ENCODE results near the gene CTTNBP2.

The CTTNBP2 gene

GRCh38 chr7:117825132-117825531 is 48.1 kb downstream of the CTTNBP2 start:
- no peak for DNase-seq (ENCODE audit: low read depth, low spot score)

GRCh38 chr7:117824592-117824991 is 48.6 kb downstream of the CTTNBP2 start:
- DNase-seq (ENCODE audit: low read depth, low spot score), result no peak

GRCh38 chr7:117819558-117819957 is 53.7 kb downstream of the CTTNBP2 start:
- no peak for DNase-seq (ENCODE audit: low read depth, low spot score)

- no peak for DNase-seq (ENCODE audit: low read depth, low spot score)
These were observed 55.0 kb downstream of the CTTNBP2 start for GRCh38 chr7:117818232-117818631.

- no peak for DNase-seq (ENCODE audit: low read depth, low spot score)
These were observed 56.5 kb downstream of the CTTNBP2 start for GRCh38 chr7:117816727-117817126.

- no peak for DNase-seq (ENCODE audit: low read depth, low spot score)
These were observed 61.5 kb downstream of the CTTNBP2 start for GRCh38 chr7:117811696-117812095.

GRCh38 chr7:117810642-117811512 is 62.4 kb downstream of the CTTNBP2 start:
- no peak for DNase-seq (ENCODE audit: low read depth, low spot score)

- no peak for DNase-seq (ENCODE audit: low read depth, low spot score)
These were observed 63.3 kb downstream of the CTTNBP2 start for GRCh38 chr7:117809958-117810357.

- DNase-seq (ENCODE audit: low read depth, low spot score), result no peak
These were observed 64.1 kb downstream of the CTTNBP2 start for GRCh38 chr7:117808910-117809705.

- no peak for DNase-seq (ENCODE audit: low read depth, low spot score)
These were observed 64.9 kb downstream of the CTTNBP2 start for GRCh38 chr7:117808341-117808757.

GRCh38 chr7:117807676-117808075 is 65.6 kb downstream of the CTTNBP2 start:
- no peak for DNase-seq (ENCODE audit: low read depth, low spot score)

GRCh38 chr7:117806011-117806410 is 67.2 kb downstream of the CTTNBP2 start:
- DNase-seq (ENCODE audit: low read depth, low spot score), result no peak

GRCh38 chr7:117805241-117805640 is 68.0 kb downstream of the CTTNBP2 start:
- DNase-seq (ENCODE audit: low read depth, low spot score), result no peak

GRCh38 chr7:117803476-117803875 is 69.8 kb downstream of the CTTNBP2 start:
- no peak for DNase-seq (ENCODE audit: low read depth, low spot score)

GRCh38 chr7:117802660-117803059 is 70.6 kb downstream of the CTTNBP2 start:
- DNase-seq (ENCODE audit: low read depth, low spot score), result no peak

GRCh38 chr7:117800841-117801240 is 72.4 kb downstream of the CTTNBP2 start:
- DNase-seq (ENCODE audit: low read depth, low spot score), result no peak

- DNase-seq (ENCODE audit: low read depth, low spot score), result no peak
These were observed 72.8 kb downstream of the CTTNBP2 start for GRCh38 chr7:117800406-117800805.

GRCh38 chr7:117796889-117797288 is 76.4 kb downstream of the CTTNBP2 start:
- DNase-seq (ENCODE audit: low read depth, low spot score), result no peak

- no peak for DNase-seq (ENCODE audit: low read depth, low spot score)
These were observed 79.3 kb downstream of the CTTNBP2 start for GRCh38 chr7:117793976-117794375.

GRCh38 chr7:117793521-117793920 is 79.7 kb downstream of the CTTNBP2 start:
- no peak for DNase-seq (ENCODE audit: low read depth, low spot score)

- DNase-seq (ENCODE audit: low read depth, low spot score), result no peak
These were observed 81.1 kb downstream of the CTTNBP2 start for GRCh38 chr7:117791877-117792780.

- DNase-seq (ENCODE audit: low read depth, low spot score), result no peak
These were observed 82.5 kb downstream of the CTTNBP2 start for GRCh38 chr7:117790731-117791130.

Measured in brain pericyte (primary cell).